ENCODE data around the gene FOXO1.
A peak's percentile ranks its signal among the peaks of the same experiment; 100 is the strongest.

FOXO1 gene

DNA sequence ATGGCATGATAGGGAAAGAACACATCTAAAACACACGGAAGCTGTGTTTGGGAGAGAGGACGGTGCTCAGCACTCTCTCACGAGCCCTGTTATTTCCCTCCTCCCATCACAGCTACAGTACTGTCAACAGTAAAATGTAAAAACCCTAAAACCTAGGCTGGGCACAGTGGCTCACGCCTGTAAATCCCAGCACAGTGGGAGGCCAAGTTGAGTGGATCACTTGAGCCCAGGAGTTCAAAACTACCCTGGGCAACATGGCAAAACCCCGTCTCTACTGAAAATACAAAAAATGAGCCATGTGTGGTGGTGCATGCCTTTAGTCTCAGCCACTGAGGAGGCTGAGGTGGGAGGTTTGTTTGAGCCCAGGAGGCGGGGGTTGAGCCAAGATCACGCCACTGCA lies 54.8 kb downstream of the FOXO1 start:
- TF ChIP-seq, protein P1, sequence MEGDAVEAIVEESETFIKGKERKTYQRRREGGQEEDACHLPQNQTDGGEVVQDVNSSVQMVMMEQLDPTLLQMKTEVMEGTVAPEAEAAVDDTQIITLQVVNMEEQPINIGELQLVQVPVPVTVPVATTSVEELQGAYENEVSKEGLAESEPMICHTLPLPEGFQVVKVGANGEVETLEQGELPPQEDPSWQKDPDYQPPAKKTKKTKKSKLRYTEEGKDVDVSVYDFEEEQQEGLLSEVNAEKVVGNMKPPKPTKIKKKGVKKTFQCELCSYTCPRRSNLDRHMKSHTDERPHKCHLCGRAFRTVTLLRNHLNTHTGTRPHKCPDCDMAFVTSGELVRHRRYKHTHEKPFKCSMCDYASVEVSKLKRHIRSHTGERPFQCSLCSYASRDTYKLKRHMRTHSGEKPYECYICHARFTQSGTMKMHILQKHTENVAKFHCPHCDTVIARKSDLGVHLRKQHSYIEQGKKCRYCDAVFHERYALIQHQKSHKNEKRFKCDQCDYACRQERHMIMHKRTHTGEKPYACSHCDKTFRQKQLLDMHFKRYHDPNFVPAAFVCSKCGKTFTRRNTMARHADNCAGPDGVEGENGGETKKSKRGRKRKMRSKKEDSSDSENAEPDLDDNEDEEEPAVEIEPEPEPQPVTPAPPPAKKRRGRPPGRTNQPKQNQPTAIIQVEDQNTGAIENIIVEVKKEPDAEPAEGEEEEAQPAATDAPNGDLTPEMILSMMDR (IDR thresholded peaks at IDR 0.05; ENCODE audit: insufficient read depth, low read depth, low read length, missing control alignments): no peak
- DNase-seq (ENCODE audit: low read depth): no peak

DNA sequence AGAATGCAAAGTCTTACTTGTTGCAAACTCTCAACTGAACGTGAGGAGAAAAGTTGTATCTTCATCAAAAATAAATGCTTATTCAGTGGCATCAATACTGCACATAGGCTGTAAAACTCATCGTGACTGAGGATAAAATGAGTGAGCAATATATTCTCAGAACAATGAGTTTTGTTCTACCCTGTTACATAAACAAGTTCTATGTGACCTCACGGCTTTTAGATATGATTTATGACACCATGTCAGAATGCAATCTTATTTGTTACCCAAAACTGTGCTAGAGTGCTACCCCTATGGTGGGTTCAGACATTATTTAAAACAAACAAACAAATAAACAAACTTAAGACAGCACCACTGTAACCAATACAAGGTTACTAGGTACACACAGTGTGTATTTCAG lies 55.4 kb downstream of the FOXO1 start:
- no peak overlapping the region for H3K4me3 ChIP-seq (ENCODE audit: low read length)
- DNase-seq (ENCODE audit: low read depth): no peak
- TF ChIP-seq, protein P1 (IDR thresholded peaks at IDR 0.05; ENCODE audit: insufficient read depth, low read depth, low read length, missing control alignments): no peak

More for the DNA sequence above, 54.8 kb downstream of the FOXO1 start:
- H3K4me3 ChIP-seq (ENCODE audit: low read length): no peak overlapping the region

DNA sequence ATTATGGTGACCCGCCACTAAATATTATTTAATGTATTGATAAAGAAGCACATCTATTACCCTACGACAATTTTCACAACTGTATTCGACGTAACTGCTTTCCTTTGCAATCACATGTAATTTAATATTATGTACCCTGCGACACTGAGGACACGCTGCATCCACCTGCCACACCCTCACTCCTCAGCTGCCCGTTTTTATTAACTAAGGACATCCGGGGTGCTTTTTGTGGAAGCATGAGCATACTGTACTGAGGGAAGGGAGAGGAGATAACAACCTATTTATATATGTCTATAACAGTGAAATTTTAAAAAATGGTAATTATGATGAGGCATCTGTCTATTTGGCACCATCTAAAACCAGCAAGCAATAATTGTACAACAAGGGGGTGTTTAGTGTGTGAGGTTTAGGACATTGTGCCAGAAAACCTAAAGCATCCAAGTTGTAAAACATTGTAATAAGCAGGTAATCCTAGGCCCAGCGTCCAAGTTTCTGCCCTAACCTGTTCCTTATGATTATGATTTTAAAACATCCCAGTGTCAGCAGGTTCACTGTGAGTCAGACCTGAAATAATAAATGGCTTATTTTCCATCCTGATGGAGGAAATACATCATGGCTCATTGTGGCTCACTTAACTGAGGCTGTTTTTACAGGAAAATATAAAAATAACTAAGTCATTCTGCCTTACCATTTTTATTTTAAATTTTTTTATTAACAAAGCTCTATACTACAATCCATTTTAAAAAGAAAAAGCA lies 56.3 kb downstream of the FOXO1 start:
- peak; percentile 90 for DNase-seq (ENCODE audit: low read depth)
- TF ChIP-seq, protein P1 (IDR thresholded peaks at IDR 0.05; ENCODE audit: insufficient read depth, low read depth, low read length, missing control alignments): no peak

DNA sequence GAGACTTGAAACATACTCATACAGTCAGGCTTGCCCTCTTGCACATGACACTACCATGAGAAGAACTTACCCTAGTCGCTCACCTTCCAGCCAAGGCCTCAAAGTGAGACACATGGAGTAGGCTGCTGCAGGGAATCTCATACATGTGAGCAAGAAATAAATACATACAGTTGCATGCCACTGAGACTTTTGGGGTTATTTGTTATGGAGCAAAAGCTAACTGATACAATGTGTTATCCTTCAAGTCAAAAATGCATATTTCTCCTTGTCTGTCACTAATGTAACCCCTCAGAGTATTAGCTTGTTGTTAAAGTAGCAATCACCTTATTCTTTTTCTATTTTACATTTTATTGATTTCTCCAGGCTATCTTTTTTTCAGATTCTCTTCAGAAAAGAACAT lies 58.1 kb downstream of the FOXO1 start:
- DNase-seq (ENCODE audit: low read depth): no peak
- TF ChIP-seq, protein P1 (IDR thresholded peaks at IDR 0.05; ENCODE audit: insufficient read depth, low read depth, low read length, missing control alignments): no peak
- H3K4me3 ChIP-seq (ENCODE audit: low read length): no peak overlapping the region

More for the DNA sequence above, 56.3 kb downstream of the FOXO1 start:
- no peak overlapping the region for H3K4me3 ChIP-seq (ENCODE audit: low read length)

DNA sequence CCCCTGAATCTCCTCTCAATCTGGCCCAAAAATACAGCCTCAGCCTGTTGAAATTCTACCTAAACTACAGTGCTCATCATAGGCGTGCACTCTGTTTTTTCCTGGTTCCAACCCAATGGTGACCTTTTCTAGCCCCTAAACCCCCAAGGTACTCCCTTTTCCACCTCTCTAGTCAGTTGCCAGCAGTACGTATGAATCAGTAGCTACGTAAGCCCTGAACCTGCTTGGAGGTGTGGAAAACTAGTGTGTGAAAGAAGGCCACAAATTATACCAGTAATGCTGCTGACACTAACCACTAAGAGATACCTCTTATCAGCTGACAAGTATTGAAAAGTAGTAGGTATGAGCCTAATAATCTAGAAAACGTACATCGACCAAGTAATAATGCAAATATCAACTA lies 60.9 kb downstream of the FOXO1 start:
- TF ChIP-seq, protein P1 (IDR thresholded peaks at IDR 0.05; ENCODE audit: insufficient read depth, low read depth, low read length, missing control alignments): no peak
- no peak overlapping the region for H3K4me3 ChIP-seq (ENCODE audit: low read length)
- DNase-seq (ENCODE audit: low read depth): no peak

DNA sequence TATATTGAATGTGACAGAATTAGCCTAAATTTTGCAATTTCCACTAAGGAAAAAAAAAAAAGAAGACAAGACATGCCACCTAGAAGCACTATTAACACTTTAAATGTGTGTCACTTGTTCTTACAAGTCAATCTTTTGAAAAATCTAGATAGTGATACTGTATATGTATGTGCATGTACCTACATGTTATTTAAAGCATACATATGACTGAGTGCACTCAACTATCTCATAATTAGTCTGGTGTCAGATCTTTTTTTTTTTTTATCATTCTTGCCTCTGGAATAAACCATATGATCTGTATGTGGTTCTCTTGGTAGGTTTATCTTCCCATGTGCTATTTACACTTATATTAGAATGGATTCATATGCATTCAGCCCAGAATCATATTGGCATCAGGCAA lies 62.3 kb downstream of the FOXO1 start:
- peak; percentile 50 for DNase-seq (ENCODE audit: low read depth)
- TF ChIP-seq, protein P1 (IDR thresholded peaks at IDR 0.05; ENCODE audit: insufficient read depth, low read depth, low read length, missing control alignments): no peak
- H3K4me3 ChIP-seq (ENCODE audit: low read length): no peak overlapping the region
